HG02981 (cell line): ENCODE measurements around the gene RND1.

ENCODE experiments used
- ATAC-seq: cut with Tn5 transposase; IDR thresholded peaks from one replicate; pipeline ENCODE4 v1.9.1; 2021; ENCODE audit warnings: mild to moderate bottlenecking, moderate library complexity; ENCODE audit not compliant: unreplicated experiment

RND1 gene

DNA sequence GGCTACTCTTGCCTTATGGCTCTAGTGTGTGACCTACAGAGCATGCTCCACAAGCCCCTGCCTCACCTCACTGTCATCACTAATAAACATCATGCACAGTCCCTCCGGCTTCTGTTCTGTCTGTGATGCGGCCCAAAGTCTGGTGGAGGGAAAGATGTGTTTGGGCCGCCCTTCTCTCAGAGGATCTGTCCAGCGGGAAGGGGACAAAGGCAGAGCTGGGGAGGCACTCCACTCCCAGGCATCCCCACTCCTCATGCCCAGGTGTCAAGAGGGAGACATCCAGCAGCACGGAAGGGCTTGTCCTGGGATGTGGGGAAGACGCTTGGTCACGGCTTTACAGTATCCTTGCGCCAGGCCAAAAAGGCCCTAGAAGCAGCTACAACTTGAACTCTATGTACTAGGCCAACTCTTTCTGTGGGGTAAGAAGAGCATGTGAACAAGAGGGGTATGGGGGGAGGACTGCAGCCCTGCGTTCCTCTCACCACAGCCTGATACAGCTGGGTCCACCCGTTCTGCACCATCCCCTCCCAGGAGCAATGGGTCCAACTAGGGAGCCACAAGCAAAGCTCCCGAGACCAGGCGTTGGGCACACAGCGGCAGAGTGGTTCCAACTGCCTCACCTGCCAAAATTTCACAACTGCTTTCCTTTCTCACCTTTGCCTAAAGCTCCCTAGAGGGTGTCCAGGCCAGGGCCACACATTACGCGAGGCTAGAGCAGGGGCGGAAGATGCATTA is 36.7 kb downstream of the RND1 start:
- no peak for ATAC-seq

DNA sequence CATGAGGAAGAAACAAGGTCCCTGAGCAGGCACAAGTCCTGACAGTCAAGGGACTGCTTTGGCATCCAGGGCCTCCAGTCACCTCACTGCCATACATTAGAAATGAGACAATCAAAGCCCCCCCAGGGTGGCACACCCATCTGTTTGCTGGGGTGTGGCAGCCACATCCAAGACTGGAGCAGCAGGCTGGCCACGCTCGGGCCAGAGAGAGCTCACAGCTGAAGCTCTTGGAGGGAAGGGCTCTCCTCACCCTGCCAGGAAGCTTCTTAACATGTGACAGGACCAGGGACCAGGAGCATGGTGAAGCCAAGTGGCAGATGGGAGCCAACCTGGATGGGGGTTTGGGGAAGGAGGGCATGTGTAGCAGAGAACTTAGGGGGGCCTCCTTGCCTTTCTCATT is 37.4 kb downstream of the RND1 start:
- ATAC-seq = no peak

DNA sequence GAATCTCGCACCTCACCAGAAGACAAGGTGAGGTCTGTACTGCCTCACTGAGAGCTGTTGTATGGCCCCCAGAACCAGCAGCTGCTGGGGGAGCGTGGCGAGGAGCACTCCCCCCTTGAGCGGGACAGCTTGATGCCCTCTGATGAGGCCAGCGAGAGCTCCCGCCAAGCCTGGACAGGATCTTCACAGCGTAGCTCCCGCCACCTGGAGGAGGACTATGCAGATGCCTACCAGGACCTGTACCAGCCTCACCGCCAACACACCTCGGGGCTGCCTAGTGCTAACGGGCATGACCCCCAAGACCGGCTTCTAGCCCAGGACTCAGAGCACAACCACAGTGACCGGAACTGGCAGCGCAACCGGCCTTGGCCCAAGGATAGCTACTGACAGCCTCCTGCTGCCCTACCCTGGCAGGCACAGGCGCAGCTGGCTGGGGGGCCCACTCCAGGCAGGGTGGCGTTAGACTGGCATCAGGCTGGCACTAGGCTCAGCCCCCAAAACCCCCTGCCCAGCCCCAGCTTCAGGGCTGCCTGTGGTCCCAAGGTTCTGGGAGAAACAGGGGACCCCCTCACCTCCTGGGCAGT is 38.1 kb downstream of the RND1 start:
- no peak for ATAC-seq

DNA sequence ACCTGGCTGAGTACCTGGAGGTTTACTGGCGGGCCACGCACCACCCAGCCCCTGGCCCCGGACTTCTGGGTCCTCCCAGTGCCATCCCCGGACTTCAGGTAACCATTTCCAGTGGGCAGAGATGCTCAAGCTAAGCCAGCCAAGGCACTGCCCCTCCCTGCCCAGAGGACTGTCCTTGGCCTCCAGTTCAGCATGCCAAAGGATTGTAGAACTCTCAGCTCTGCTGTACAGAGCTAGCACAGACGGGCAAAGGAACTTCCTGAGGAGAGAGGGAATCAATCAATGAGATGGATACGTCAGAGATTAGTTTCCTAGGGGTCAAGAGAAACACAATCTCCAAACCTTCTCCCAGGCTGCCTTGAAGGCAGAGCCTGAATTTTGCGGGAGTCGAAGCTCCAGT is 38.6 kb downstream of the RND1 start:
- no peak for ATAC-seq

DNA sequence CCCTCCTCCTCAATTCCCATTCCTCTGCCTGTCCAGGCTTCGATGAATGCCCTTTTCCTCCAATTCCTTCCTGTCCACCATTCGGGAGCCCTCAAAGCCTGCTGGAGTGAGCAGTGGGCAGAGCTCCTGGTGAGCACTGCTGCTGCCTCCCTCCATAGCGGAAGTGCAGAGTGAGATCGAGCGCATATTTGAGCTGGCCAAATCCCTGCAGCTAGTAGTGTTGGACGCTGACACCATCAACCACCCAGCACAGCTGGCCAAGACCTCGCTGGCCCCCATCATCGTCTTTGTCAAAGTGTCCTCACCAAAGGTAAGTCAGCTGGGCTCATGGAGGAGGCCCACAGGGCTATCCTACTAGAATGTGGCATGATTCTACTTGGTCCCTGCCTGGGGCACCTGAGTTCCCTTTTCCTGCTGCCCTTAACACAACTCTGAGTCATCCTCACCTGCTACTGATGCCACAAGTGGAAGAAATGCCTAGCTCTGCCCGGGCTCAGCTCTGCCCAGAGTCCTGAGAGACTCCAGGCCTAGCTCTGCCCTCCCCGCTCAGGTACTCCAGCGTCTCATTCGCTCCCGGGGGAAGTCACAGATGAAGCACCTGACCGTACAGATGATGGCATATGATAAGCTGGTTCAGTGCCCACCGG is 39.3 kb downstream of the RND1 start:
- ATAC-seq = no peak

DNA sequence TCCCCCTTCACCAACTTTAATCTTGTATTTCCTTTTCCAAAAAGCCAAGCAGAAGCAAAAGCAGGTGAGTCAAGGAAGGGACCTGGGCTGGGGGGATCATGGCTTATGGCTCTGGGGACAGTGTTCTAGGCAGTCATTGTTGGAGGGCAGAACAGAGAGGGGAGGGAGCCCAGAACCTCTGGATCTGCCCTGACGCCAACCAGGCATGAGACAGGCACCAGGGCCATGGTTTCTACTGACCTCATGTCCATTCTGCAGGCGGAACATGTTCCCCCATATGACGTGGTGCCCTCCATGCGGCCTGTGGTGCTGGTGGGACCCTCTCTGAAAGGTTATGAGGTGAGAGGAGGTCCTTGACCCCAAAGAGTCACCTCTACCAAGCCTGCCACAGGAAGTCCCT is 40.8 kb downstream of the RND1 start:
- ATAC-seq = no peak

DNA sequence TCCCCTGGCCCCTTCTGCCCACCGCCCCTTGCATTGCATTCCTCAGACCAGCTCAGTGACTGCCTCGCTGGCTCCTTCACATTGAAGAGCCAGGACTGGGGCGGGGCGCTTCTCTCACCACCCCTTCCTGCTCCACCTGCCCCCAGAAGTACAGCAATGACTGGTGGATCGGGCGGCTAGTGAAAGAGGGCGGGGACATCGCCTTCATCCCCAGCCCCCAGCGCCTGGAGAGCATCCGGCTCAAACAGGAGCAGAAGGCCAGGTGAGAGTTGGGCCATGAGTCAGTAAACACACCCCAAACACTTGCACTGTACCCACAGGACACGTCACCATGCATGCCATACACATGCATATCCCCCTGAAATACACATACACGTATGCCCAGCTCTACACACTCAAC is 41.6 kb downstream of the RND1 start:
- ATAC-seq = no peak

DNA sequence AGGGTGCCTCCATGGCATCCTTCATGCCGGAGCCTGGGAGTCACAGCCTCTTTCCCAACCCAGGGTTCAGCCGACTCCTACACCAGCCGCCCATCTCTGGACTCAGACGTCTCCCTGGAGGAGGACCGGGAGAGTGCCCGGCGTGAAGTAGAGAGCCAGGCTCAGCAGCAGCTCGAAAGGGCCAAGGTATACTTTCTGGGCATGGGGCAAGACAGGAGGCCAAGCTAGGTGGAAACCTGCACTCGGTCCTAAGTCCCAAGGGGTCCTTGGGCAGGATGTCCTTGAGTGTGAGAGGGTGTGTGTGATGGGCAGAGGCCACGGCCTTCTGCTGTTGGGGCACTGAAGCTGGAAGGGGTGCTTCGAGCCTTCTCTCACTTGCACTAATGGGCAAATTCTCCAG is 42.4 kb downstream of the RND1 start:
- no peak for ATAC-seq

DNA sequence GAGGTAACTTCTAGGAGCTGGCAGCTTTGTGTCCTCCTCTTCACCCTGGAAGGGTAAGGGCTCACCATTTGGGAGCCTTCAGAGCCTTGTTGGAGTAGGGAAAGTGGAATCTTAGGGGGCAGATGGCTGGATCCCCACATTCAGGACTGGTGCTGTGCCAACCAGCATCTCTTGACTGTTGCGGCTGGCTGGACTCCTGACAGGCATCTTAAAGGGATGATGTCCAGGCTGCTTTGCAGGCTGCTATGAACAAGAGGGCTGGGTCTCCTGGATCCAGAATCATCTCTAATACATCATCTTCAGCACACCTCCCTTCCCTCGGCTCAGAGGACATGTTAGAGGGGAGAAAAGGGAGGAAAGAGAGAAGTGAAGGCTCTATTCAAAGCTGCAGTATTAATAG is 43.0 kb downstream of the RND1 start:
- no peak for ATAC-seq

DNA sequence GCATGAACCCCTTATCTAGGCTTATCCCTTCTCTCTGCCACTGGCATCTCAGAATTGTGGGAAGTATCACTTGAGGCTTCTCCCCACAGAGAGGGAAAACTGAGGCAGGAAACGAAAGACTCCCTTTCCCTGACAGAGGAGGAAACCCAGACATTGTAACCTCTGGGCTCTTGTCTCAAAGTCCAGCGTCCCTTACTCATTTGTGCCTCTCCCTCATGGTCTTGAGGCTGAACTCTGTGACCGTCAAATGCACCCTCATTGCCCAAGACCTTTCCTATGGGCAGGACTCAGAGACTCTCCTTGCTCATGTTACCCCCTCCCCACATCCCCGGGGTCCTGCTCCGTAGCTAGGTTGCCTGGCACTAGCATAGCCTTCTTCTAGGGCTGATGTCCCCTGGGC is 43.5 kb downstream of the RND1 start:
- ATAC-seq = no peak

DNA sequence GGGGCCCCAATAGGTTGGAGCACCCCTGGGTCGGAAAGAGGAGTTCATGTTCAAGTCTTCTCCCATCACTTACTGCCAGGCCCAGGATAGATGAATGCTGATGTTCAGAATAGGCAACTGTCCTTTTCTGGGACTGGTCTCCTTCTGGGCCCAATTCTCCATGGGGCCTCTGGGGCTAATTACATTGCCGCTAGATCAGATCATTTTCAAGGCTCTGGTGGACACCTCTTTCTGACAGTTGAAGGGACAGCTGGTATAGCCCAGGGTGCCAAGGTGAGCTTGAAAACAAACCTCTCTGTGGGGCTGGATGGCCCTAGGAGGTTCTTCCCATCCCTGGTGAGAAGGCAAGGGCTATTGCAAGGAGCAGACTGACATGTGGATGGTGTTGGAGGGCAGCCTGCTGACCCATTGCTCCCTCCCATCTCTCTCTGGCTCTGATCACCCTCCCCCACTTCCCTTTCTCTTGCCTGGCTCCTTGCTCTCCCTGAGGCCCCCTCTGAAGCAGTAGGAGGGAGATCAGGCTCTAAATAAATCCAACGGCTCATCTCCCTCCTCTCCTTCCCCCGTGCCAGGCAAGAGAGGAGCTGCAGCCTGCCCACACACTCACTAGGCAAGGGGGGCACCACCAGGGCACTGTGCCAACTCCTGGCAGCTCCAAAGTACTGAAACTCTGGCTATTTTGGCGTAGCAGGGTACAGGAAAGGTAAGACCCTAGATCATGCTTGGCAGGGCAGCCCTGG is 45.5 kb downstream of the RND1 start:
- no peak for ATAC-seq

DNA sequence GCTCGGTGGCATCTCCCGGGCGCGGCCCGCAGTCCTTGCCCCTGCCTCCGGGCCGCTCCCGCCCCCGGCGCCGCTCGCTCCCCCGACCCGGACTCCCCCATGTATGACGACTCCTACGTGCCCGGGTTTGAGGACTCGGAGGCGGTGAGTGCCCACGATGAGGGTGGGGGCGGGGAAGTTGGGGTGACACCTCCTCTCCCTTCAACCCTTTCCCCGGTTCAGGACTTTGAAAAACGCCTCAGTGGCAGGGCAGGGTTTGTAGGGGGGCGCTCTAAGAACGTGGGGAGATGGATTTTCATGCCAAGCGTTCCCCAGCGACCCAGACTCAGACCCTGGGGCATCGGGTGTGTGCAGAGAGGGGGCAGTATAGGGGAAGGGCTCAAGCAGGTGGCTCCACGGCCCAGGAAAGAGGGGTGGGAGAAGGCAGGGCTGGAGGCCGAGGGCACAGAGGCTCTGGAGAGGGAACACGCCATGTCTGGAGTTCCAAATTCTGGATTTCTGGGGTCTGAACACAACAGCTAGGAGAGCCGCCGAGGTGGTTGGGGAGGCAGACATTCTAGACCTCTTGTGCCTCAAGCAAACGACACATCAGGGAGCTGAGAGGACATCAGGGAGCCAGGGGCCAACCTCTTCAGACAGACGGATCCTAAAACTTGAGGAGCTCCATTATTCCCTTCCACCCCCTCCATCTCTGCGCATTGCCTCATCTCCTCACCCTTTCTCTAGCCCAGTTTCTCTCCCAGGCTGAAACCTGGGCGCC is 46.7 kb downstream of the RND1 start:
- ATAC-seq = no peak

DNA sequence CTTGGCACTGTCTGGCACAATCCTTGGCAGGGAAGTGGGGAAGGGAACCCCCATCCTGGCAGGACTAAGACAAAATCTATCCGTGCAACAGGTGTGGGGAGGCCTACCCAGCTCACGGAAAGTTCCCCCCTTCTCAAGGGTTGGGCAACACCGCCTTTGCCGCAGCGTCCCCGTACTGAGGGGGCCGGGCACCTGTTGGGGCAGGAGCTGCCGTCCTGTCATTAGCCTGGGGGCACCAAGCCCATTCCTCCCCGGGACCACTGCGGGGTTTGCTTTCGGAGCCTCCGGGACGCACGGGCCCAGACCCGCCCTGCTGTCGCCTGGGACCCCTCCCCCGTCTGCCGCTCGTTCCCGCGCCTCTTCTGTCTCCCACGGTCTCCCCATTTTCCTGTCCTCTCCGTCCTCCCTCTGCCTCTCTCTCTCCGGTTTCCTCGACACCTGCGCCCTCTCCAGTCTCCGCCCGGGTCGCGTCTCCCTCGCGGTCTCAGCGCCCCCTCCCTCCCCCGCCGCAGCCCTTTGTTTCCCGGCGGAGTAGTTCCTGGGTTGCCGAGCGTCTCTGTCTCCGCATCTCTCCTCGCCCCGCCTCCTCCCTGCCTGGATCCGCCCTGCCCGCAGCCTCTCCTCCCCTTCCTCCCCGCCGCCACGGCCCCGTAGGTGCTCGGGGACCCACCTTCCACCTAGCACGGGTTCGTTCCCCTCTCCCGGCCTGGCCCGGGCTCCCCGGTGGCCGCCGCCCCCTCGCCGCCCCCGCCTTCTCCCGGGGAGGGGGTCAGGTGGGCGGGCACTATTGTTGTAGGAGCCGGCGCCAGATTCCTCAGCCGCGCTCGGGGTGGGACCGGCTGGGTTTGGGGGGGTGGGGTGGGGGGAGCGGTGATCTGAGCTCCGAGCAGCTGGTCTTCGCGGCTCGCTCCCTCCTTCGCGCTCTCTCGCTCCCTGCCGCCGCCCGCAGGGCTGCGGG is 47.5 kb downstream of the RND1 start, which contains the start of gene CACNB3:
CACNB3 (plus strand) TSS at position 624 of the 958 bp plus-strand sequence. CDS start 434 bp downstream, outside the sequence.
- peak; percentile 34 for ATAC-seq

DNA sequence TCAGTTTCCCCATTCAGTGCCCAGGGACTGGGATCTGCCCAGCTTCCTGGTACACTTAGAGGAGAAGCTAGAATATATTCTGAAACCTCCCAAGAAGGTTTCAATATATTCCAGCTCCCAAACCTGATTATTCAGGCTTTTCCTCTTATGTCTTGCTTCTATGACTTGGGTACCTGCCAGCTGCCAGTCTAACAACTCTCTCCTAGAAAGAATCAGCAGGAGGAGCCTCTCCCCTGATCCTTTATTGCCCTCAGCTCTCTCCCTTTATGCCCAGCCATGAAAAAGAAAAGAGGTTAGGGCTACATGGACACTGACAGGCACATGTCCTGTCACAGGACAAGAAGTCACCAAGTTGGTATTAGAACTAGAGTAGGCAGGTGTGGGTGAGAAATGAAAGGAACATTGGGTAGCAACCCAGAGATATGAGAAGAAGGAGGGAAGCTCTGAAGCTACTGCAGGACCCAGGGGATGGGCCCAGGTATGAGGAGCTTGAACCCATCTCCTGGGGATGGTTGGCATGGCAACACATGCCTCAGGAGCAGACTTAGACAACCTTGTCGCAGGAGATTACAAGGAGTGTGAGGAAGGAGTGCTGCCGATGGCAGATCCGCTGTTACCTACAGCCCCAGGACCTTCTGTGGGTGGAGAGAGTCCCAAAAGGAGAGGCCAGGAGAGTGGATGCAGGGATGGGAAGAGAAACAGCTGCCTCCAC is 49.4 kb downstream of the RND1 start:
- ATAC-seq = no peak

DNA sequence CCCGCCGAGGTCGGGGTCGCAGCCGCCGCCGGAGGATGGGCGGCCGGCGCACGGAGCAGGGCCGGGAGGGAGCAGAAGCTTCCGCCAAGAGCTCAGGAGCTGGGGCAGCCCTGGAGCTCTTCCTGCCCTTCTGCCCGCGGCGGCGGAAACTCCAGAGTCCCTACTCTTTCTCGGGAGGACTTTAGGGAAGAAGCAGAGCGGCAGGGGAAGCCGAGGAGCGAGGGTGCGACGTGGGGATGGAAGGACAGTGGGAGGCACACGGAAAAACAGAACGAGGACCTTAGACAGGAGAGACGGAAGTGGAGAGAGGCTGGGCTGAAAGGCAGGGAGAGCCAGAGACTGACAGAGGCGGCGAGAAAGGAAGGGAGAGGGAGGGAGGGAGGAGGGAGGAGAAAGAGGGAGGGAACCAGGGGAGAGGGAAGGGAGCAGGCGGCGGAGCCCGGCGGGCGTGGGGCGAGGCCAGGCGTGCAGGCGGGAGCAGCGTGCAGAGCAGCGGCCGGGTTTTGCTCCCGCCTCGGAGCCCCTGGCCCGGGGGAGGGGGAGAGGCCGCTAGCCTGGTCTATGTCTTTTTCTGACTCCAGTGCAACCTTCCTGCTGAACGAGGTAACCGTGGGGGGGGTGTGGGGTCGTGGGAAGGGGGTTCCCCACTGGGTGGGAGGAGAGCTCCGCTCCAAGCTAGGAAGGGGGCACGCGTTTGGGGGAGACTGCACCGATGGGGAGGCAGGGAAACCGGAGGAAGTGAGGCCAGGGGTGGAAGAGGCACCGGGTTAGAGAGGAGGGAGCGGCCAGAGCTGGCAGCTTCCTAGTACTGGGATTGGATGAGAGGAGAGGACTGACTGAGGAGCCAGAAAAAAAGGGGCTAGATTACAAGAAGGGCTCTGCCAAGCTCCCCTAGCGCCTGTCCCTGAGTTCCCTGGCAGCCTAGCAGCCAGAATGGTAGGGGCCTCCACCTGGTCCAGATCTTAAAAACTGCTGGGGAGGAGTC is 50.3 kb downstream of the RND1 start:
- ATAC-seq = peak; percentile 28

DNA sequence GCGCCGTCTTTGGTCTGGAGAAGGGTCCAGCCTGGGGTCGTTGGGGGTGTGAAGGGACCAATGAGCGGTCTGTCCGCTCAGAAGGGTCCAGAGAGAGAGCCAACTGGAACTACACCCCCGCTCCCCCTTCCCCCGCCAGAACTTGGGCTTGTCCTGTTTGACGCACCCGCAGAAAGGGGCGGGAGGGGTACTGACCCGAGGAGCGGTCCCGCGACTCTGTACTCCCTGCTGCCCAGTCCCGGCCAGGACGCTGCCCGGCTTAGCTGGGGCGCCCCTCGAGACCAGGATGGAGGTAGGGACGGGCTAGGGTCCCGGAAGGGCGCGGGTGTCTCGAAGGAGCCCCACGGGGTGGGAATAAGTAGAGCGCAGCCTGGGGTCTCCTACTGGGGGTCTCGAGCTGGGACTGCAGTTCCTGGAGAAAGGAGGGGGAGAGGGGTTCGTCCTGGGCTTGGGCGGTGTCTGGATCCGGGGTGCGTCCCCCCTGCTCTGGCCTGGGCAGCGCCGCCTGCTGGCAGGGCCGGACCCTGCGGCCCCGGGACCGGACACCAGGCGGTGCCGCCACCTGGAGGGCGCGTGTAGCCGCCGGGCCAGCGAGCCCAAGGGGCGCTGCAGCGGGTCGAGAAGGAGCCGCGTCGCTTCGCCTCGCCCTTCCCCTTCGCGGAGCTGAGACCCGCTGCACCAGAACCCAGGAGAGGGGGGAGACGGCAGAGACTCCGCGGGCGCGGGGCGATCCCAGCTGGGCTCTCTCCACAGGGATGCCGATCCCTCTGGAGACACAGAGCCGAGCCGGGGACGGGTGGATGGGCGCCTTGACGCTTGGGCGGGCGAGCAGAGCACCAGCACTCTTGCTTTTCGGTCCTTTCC is 51.2 kb downstream of the RND1 start:
- peak; percentile 76 for ATAC-seq
